Panc1 (cell line): ENCODE data around the gene ANKRD10. TPM values are rescaled to one million over a fixed set of nuclear protein-coding genes. Genes with fewer than 3 reads are reported as not detected.
"Not testable (repeated sequence)": the region's sequence is repeated elsewhere in the genome, so short reads cannot be mapped to it uniquely, and the experiment has no call there.

ENCODE experiments used
- ATAC-seq: fragments of 200-7000 bp; cut with Tn5 transposase; 2 replicates; pipeline ENCODE4 v1.9.1; 2020; ENCODE audit warnings: mild to moderate bottlenecking, moderate library complexity
- BruUV-seq: library from RNA; stranded (reverse); fragments of 400-500 nt; replicated peaks from 2 replicates; lab custom pipeline; 2021; lab: Mats Ljungman, UMichigan
- CTCF ChIA-PET: fragments of 300-600 bp; sonication (Branson Sonifier 250); formaldehyde crosslinking; loops from one replicate; lab custom pipeline; 2022; ENCODE audit warnings: antibody characterized with exemption; lab: Charles Lee
- POLR2A ChIA-PET: fragments of 300-600 bp; sonication (Branson Sonifier 250); formaldehyde crosslinking; loops from one replicate; lab custom pipeline; 2022; ENCODE audit warnings: antibody characterized with exemption; lab: Charles Lee
- DNase-seq: peaks from one replicate; pipeline ENCODE4 v3.0.0-alpha.2; 2010; ENCODE audit warnings: low read depth, low spot score
- H3K27ac ChIP-seq: 2 replicates; pipeline ENCODE4 v1.5.1; 2011; ENCODE audit warnings: mild to moderate bottlenecking, low read length, inconsistent platforms
- H3K27me3 ChIP-seq: fragments of 200-500 bp; sonication (Bioruptor generic); 2 replicates; pipeline ENCODE4 v1.6.0; 2014; ENCODE audit warnings: low read length, inconsistent platforms; ENCODE audit not compliant: control insufficient read depth, insufficient read depth
- H3K36me3 ChIP-seq: fragments of 200-500 bp; sonication (Bioruptor generic); 2 replicates; pipeline ENCODE4 v1.5.1; 2014; ENCODE audit warnings: inconsistent platforms, mild to moderate bottlenecking, low read length, moderate library complexity; ENCODE audit not compliant: control insufficient read depth, insufficient read depth
- H3K4me1 ChIP-seq: 2 replicates; pipeline ENCODE4 v1.5.1; 2011; ENCODE audit warnings: inconsistent platforms, mild to moderate bottlenecking, low read length, moderate library complexity; ENCODE audit not compliant: control insufficient read depth, insufficient read depth
- H3K4me3 ChIP-seq, 2 experiments: 2 replicates each; pipeline ENCODE4 v1.5.1; 2011 to 2012; ENCODE audit warnings: low read depth in 2 of 2, low read length in 2 of 2, mild to moderate bottlenecking in 2 of 2, inconsistent platforms in 1 of 2, moderate library complexity in 1 of 2
- H3K9me3 ChIP-seq: fragments of 200-500 bp; sonication (Bioruptor generic); 2 replicates; pipeline ENCODE4 v1.5.1; 2014; ENCODE audit warnings: low read depth, mild to moderate bottlenecking, inconsistent platforms, low read length, moderate library complexity; ENCODE audit not compliant: control insufficient read depth, insufficient read depth
- CTCF ChIP-seq: fragments of 450-650 bp; IDR thresholded peaks from 2 replicates; pipeline ENCODE4 v1.5.1; 2017; ENCODE audit warnings: mild to moderate bottlenecking
- POLR2AphosphoS5 ChIP-seq: IDR thresholded peaks from 2 replicates; pipeline ENCODE4 v1.6.1; 2012; ENCODE audit warnings: mild to moderate bottlenecking, low read depth, low read length, moderate library complexity
- REST ChIP-seq, 2 experiments: IDR thresholded peaks; 2 replicates each; pipeline ENCODE4 v1.6.1; 2011 to 2012; ENCODE audit warnings: low read depth in 2 of 2, control low read depth in 1 of 2, low read length in 1 of 2, mild to moderate bottlenecking in 1 of 2, moderate library complexity in 1 of 2; ENCODE audit not compliant: insufficient read depth in 1 of 2
- SIN3A ChIP-seq: IDR thresholded peaks from 2 replicates; pipeline ENCODE4 v1.6.1; 2012; ENCODE audit warnings: low read depth, mild to moderate bottlenecking, low read length, moderate library complexity, borderline replicate concordance; ENCODE audit not compliant: insufficient read depth
- TCF7L2 ChIP-seq: IDR thresholded peaks from 2 replicates; pipeline ENCODE4 v1.6.1; 2011; ENCODE audit warnings: mild to moderate bottlenecking, low read depth, low read length, inconsistent platforms
- in situ Hi-C: cut with HindIII; loops from 2 replicates; pipeline ENCODE4 v1.10.0; 2016; ENCODE audit warnings: low sequenced_read_pairs, low pct_unique_long_range_greater_than_20kb
- intact Hi-C: fragments of 100-400 bp; cut with micrococcal nuclease; formaldehyde crosslinking; loops from one replicate; pipeline ENCODE4 v1.10.0; 2022; ENCODE audit not compliant: unreplicated experiment
- total RNA-seq: library from RNA; stranded (reverse); gene quantifications from one replicate; pipeline ENCODE4 v1.2.1, GENCODE V29; 2021; ENCODE audit not compliant: unreplicated experiment

The ANKRD10 gene
- total RNA-seq, 1 experiment from 2014 or later: 76.8 TPM

GRCh38 chr13:110949116-110949515 lies 34.2 kb upstream of the ANKRD10 start:
- no TSS peak for BruUV-seq
- ChIA-PET CTCF (no interaction called here), POLR2A (no interaction called here)
- H3K4me3 ChIP-seq: no peak overlapping the region
- TF ChIP-seq SIN3A: no peak
- no peak for TF ChIP-seq POLR2AphosphoS5
- TF ChIP-seq TCF7L2: no peak
- TF ChIP-seq REST (IDR thresholded peaks at IDR 0.05; ENCODE audit: insufficient read depth in 1 of 2, low read depth in 2 of 2, low read length in 1 of 2): no peak
- TF ChIP-seq CTCF: no peak
- no peak overlapping the region for H3K27ac ChIP-seq
- DNase-seq (no peak), ATAC-seq (no peak)
- in situ Hi-C loops: no loop called here
- no peaks in the 10 kb centered on the region for H3K9me3 ChIP-seq
- H3K4me1 ChIP-seq: peaks cover 2% of the 10 kb centered on the region; the same call in 1 of the 2 replicates
- no peaks in the 10 kb centered on the region for H3K27me3 ChIP-seq
- no peaks in the 10 kb centered on the region for H3K36me3 ChIP-seq
- intact Hi-C loops: no loop called here

DNA sequence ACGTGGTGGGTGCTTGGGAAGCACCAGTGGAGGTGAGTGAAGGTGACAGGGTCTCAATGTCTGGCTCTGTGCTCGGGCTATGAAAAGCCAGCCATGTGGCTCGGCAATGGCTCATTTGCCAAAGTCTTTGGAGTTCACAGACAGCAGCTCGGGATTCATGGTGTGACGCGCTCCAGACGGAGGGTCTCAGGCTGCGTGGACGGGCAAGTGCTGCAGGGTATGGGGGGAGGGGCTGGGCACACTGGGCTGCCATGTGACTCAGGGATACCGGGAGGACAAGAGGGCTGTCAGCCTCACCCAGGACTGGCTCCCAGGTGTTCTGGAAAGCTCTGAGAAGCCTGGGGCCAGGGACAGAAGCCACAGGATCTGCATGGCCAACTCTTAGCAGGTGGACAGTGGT lies 32.5 kb upstream of the ANKRD10 start:
- ATAC-seq, H3K4me3 ChIP-seq, H3K36me3 ChIP-seq, H3K27ac ChIP-seq, in situ Hi-C loops, H3K9me3 ChIP-seq, intact Hi-C loops, POLR2A ChIA-PET, CTCF ChIA-PET, H3K4me1 ChIP-seq, DNase-seq, H3K27me3 ChIP-seq, BruUV-seq: not testable (repeated sequence)

DNA sequence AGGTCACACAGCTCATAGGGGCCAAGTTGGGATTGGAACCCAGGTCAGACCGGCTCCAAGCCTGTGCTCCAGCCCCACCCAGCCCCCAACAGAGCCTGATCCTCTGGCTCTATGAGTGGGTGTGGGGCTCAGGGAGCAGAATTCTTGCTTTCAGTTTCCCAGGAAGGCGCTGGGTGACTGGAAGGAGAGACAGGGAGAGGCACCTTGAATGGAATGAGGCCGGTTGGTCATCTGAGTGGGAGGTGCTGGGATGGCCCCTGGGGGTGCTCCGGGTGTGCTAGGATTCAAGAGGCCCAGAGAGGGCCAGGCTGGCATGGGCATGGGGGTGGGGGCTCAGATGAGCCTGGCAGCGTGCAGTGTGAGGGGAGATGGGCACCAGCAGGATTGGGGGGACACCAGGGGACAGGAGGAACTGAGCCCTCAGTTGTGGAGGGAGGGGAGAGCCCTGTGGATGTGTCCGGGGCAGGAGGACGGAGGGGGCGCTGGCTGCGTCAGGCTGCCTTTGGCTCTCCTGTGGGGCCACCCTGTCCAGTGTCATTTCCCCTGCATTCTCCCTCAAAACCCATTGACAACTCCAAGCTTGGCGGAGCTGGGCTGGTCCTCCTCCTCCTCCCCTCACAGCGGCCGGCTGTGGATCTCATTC lies 31.2 kb upstream of the ANKRD10 start:
- Histone ChIP-seq H3K36me3 (no peaks in the 10 kb centered on the region), H3K4me1 (peaks cover 4% of the 10 kb centered on the region; the same call in 1 of the 2 replicates), H3K27me3 (no peaks in the 10 kb centered on the region), H3K27ac (no peak overlapping the region), H3K9me3 (no peaks in the 10 kb centered on the region), H3K4me3 (no peak overlapping the region)
- CTCF ChIA-PET: no interaction called here
- ATAC-seq (no peak), DNase-seq (no peak)
- intact Hi-C loops (no loop called here), in situ Hi-C loops (no loop called here)
- TF ChIP-seq REST (IDR thresholded peaks at IDR 0.05; ENCODE audit: insufficient read depth in 1 of 2, low read depth in 2 of 2, low read length in 1 of 2) (no peak), CTCF (no peak), SIN3A (no peak), POLR2AphosphoS5 (no peak), TCF7L2 (no peak)
- BruUV-seq: no TSS peak
- POLR2A ChIA-PET: no interaction called here
